Fibroblast of lung (primary cell): ENCODE results near the gene GOLGA7B.

Experiments used
- EZH2 ChIP-seq: IDR thresholded peaks from 2 replicates; pipeline ENCODE4 v1.5.1; 2012; ENCODE audit warnings: low read length, control low read depth, mild to moderate bottlenecking; ENCODE audit errors: missing control alignments
- TF ChIP-seq, protein P1 (sequence below), 2 donors: IDR thresholded peaks in 1 of 2; conservative IDR thresholded peaks in 1 of 2; 1 replicate in 1 of 2; 2 replicates in 1 of 2; pipeline ENCODE4 v1.5.1; 2011 to 2012; ENCODE audit warnings: low read length in 2 of 2, control low read depth in 1 of 2, inconsistent platforms in 1 of 2, low read depth in 1 of 2, mild to moderate bottlenecking in 1 of 2

DNA sequence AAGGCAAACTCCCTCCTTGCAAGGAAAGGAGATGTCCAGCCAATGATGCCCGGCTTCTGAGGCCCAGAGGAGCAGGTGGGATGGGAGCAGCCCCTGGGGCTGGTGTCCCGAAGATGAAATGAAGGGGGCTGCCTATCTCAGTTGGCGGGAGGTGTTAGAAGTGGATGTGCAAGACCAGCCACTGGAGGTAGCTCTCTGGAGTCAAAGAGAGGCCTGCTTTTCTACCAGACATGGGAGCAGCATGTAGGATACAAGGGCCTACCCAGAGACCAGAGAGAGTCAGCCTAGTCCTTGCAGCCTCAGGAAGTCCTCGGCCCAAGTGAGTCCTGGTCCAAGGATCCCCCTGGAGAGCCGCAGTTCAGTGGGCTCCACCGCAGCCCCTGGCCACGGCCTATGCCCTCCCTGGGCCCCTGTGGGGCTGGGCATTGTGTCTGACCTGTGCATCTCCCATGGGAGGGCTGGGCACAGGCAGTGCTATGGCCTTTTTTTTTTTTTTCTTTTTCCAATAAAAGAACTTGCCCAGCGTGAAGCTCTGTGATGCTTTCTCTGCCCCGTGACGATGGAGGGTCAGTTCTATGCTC lies 17.7 kb downstream of the GOLGA7B start:
- TF ChIP-seq, protein P1, sequence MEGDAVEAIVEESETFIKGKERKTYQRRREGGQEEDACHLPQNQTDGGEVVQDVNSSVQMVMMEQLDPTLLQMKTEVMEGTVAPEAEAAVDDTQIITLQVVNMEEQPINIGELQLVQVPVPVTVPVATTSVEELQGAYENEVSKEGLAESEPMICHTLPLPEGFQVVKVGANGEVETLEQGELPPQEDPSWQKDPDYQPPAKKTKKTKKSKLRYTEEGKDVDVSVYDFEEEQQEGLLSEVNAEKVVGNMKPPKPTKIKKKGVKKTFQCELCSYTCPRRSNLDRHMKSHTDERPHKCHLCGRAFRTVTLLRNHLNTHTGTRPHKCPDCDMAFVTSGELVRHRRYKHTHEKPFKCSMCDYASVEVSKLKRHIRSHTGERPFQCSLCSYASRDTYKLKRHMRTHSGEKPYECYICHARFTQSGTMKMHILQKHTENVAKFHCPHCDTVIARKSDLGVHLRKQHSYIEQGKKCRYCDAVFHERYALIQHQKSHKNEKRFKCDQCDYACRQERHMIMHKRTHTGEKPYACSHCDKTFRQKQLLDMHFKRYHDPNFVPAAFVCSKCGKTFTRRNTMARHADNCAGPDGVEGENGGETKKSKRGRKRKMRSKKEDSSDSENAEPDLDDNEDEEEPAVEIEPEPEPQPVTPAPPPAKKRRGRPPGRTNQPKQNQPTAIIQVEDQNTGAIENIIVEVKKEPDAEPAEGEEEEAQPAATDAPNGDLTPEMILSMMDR (conservative IDR thresholded peaks at IDR 0.05 in 1 of 2, IDR thresholded peaks at IDR 0.05 in 1 of 2; ENCODE audit: low read depth in 1 of 2, low read length in 2 of 2) = no peak
- no peak for TF ChIP-seq EZH2
